GM18499 (cell line): ENCODE data around the gene WBP1.
A peak's percentile ranks its signal among the peaks of the same experiment; 100 is the strongest.
"Not testable (repeated sequence)": the region's sequence is repeated elsewhere in the genome, so short reads cannot be mapped to it uniquely, and the experiment has no call there.

ENCODE experiments used
- ATAC-seq: cut with Tn5 transposase; IDR thresholded peaks from one replicate; pipeline ENCODE4 v1.9.1; 2021; ENCODE audit warnings: moderate number of reproducible peaks; ENCODE audit not compliant: insufficient read depth, unreplicated experiment

Gene WBP1

GRCh38 chr2:74426181-74426758 is 32.0 kb upstream of the WBP1 start:
- no peak for ATAC-seq

DNA sequence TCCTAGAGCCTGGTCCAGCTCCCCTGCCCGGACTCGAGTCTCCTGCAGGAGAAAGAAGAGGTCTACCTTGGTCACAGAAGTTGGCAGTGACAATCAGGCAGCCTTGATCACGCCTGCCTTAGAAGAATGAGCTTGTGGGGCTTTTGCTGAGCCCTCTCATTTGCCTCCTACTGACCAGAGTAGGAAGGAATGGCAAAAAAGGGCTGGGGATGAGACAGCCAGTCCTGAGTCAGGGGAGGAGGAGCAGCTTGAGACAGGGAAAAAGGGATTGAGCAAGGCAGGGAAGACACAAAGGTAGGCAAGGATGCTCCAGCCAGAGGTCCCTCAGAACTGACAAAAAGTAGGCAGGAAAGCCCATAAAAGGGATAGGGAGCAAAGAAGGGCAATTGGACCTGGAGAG is 30.7 kb upstream of the WBP1 start:
- no peak for ATAC-seq

- ATAC-seq, result no peak
These were observed 29.6 kb upstream of the WBP1 start for GRCh38 chr2:74428675-74429074.

GRCh38 chr2:74429487-74430451 is 28.5 kb upstream of the WBP1 start:
- ATAC-seq, result no peak

DNA sequence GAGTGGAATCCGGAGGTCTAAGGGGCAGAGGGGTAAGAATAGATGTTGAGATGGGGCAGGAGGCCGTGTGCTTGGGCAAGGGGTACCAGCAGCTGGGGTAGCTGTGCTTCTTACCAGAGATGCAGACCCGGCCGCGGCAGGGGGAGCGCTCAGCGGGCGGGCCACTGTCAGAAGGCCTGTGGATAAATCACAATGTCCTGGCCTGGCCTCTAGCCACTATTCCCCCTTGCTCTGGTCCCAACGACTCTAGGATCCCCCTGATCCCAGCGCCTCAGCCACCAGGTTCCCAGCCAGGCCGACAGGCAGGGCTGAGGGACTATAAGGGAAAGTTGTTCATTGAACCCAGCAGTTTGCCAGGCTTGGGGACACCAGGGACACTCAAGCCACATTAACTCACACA is 27.7 kb upstream of the WBP1 start:
- ATAC-seq, result no peak

- ATAC-seq, result no peak
These were observed 22.0 kb upstream of the WBP1 start for GRCh38 chr2:74436111-74436805.

DNA sequence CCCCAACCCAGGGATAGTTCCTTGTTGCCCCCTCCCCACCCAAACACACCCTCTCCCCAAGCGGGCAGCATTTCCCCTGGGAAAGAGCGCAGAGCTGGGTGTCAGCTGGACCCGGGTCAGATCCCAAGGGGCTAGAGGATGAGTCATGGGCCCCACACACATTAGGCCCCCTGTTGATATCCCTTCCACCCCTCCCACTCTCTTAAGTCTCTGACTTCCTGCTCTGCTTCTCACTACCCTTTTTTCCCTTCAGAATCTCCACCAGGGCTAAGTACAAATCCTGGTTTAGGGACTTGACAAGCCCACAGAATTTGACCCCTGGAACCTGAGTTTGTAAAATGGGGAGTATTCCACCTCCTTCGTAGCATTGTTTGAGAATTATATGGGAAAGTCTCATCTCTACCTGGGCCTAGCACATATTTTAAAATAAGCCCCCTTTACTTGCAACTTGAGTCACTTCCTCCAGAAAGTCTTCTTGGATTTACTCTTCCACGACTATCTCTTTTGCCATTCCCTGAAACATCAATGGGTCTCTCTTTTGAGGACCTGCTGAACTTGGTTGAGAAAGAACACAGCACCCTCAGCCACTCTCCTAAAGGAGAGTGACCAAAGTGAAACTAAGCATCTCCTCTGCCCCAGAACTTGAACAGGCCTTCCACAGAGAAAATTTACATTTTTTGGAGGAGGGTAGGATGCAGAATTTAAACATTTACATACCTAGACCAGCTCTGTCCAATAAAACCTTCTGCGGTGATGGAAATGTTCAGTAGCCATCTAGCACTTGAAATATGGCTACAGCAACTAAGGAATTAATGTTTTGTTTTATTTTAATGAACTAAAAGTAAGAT is 21.2 kb upstream of the WBP1 start:
- ATAC-seq, result no peak

DNA sequence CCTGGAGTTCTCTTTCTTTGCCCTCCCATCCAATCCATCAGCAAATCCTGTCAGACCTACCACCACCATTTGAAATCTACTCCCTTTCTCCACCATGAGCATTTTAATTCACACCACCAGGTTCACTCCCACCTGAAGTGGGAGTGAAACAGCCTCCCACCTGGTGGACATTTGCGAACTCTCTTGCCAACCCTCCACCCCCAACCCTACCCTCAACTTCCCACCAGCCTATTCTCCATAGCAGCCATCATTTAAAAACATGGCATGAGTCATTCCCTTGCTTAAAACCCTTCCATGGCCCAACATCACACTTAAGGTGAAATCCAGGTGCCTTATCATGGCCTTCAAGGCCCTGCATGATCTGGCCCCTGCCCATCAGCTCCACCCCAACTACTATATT is 20.0 kb upstream of the WBP1 start:
- no peak for ATAC-seq

DNA sequence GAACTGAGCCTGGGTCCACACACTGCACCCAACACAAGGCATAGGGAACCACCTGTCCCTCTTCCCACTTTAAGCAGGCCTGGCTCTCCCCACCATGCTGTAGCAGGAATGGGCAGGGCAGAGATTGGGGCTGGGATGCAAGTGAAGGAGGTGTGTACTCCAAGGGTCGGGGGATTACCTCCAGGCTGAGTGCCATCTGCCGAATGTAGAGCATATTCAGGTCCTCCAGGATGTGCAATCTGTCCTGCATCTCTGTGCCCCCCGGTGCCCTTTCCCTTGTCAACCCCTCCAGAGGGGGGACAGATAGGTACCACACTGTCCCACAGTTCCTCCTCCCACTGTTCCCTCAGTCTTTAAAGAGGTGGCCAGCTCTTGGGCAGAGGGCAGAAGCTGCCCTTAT is 18.9 kb upstream of the WBP1 start:
- no peak for ATAC-seq

DNA sequence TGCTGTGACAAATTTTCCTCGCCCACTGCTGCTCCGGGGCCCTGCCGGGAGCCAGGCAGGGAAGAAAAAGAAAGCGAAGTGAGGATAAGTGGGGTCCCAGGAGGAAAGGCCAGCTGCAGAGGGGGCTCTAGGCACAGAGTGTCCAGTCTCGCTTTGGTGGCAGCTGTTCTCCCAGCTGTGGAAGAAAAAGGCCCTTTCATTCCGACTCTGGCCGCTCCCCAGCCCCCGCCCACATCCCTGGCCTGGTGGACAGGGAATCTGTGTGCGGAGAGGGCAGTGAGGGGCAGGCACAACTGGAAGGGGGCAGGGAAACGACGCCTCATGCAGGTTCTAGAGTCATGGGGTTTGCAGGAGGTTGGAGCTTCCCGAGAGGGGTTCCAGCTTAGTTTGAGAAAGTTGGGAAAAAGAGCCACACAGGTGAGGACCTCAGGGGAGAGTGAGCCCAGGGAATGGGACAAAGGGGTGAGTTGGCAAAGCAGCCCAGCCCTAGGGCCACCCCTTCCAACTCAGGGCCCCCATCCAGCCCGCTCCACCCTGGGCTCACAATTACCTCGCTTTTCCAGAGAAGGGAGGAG is 18.3 kb upstream of the WBP1 start:
- no peak for ATAC-seq

DNA sequence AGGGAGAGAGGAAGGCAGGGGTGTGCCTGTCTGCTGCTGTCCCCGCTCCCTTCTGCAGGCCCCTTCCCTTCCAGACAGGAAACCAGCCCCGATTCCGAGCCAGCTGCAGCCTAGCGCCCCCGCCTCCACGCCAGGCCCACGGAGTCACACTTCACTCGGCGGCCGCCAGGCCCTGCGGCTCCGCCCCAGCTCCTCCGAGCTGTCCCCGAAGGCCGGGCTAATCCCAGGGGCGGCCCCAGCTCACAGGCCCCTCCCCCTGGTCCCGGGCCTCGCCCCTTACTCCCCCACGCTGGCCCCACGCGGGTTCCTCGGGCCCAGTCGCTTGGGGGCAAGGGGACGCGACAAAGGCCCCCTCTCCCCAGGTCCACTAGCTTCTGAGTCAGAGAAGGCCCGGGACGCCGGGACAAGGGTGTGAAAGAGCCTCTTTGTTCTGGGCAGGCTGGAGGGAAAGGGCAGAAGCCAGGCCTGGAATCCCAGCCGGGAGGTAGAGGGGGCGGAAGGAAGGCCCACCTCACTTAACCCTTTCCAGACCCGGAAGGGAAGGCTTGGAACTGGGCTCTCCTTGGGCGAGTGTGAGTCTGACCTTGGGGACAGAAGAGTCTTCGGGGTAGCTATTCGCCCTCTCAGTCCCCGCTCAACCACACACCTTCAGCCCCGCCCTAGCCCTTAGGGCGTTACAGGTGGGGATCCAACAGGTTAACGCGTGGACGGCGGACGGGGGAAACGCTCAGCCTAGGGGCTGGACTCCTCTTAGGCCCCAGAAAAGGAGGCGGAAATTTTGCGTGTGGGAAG is 17.7 kb upstream of the WBP1 start:
- peak; percentile 54 for ATAC-seq

- ATAC-seq, result no peak
These were observed 17.0 kb upstream of the WBP1 start for GRCh38 chr2:74441170-74441689.

DNA sequence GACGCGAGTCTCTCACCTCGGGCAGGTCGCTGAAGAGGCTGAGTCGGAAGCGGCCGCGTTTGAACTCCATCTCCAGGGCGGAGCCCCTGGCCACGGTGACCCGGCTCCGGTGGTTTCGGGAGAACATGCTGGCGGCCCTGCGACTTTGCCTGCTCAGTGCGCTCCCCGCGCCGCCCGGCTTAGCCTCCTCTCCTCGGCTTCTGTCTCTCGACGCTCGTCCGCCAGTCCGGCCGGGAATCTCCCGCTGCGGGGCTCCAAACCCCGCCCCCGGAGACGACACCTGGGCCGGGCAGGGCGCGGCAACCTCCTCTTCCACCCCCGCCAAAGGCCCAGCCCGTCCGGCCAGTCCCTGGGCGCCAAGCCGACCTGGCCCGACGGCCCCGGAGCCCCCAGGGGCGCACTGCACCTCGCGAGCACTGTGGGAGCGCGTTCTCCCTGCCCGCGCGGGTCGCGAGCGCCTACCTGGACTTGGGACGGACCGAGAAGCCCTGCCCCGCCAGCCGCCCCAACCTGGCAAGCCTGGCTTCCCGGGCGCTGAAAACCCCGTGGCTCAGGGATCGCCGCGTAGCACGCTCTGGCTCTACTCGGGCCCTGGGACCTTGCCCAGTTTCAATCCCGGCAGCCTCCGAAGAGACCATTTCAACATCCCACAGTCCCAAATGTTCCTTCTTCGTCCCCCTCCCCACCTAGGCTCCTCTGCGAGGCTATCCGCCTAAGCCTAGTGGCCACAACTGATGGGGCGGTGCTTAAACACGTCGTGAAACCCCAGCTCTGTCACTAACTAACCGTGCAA is 16.4 kb upstream of the WBP1 start, which contains the start of gene RTKN:
Gene RTKN, minus strand, starts transcription at position 248 of the 793 bp plus-strand sequence. Its CDS starts 121 bp downstream, at position 127.
- ATAC-seq, result no peak

DNA sequence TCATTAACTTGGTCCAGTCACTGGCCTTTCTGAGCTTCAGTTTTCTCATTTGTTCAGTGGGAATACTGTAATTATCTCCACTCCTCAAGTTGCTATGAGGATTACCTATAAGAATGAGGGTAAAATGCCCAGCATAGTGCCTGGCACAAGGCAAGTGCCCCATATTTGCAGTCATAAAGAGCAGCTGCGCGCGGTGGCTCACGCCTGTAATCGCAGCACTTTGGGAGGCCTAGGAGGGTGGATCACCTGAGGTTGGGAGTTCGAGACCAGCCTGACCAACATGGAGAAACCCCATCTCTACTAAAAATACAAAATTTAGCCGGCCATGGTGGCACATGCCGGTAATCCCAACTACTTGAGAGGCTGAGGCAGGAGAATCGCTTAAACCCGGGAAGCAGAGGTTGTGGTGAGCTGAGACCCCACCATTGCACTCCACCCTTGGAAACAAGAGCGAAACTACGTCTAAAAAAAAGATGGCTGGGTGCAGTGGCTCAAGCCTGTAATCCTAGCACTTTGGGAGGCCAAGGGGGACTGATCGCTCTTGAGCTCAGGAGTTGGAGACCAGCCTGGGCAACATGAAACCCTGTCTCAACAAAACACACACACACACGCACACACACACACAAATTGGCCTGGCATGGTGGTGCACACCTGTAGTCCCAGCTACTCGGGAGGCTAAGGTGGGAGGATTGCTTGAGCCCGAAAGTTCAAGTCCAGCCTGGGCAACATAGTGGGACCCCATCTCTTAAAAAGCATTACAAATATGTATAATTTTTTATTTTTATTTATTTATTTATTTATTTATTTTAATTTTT is 15.5 kb upstream of the WBP1 start:
- ATAC-seq, result not testable (repeated sequence)

GRCh38 chr2:74444498-74445318 is 13.5 kb upstream of the WBP1 start:
- no peak for ATAC-seq

GRCh38 chr2:74447230-74447999 is 10.8 kb upstream of the WBP1 start:
- no peak for ATAC-seq
